NCI-H146 treated with DMSO at 0.1 percent for 48 hours (cell line): ENCODE data around the gene AMIGO1.

Source experiments
- DNase-seq: peaks from one replicate; lab custom pipeline; 2025; ENCODE audit not compliant: unreplicated experiment; lab: John Stamatoyannopoulos, UW

The AMIGO1 gene

GRCh38 chr1:109509176-109510134 lies at the start of gene AMIGO1:
TSS of gene AMIGO1 (minus strand) at chr1:109509727. CDS start at chr1:109508912, 815 bp downstream.
- DNase-seq = peak; percentile 29

- no peak for DNase-seq
These were observed 48.0 kb upstream of the AMIGO1 start for GRCh38 chr1:109557520-109557919.

- no peak for DNase-seq
These were observed 47.0 kb upstream of the AMIGO1 start for GRCh38 chr1:109556563-109556962.

- peak; percentile 89 for DNase-seq
These were observed 39.1 kb upstream of the AMIGO1 start, which contains the start of gene GNAI3 for GRCh38 chr1:109548321-109549267. TSS of gene GNAI3 (plus strand) at chr1:109548615. CDS start at chr1:109548721, 106 bp downstream.

GRCh38 chr1:109547463-109548320 lies 38.2 kb upstream of the AMIGO1 start:
- no peak for DNase-seq

GRCh38 chr1:109546311-109547109 lies 37.0 kb upstream of the AMIGO1 start:
- DNase-seq = peak; percentile 76

GRCh38 chr1:109543988-109544735 lies 34.6 kb upstream of the AMIGO1 start:
- DNase-seq = no peak

GRCh38 chr1:109543283-109543987 lies 33.9 kb upstream of the AMIGO1 start:
- DNase-seq = no peak

GRCh38 chr1:109542657-109543056 lies 33.1 kb upstream of the AMIGO1 start:
- DNase-seq = no peak

GRCh38 chr1:109541102-109541501 lies 31.6 kb upstream of the AMIGO1 start:
- no peak for DNase-seq

GRCh38 chr1:109539676-109540075 lies 30.1 kb upstream of the AMIGO1 start, which contains the start of gene GPR61:
TSS of gene GPR61 (plus strand) at chr1:109539872. CDS start at chr1:109543023, 3,151 bp downstream.
- no peak for DNase-seq

- no peak for DNase-seq
These were observed 29.5 kb upstream of the AMIGO1 start for GRCh38 chr1:109538827-109539555.

GRCh38 chr1:109537450-109538178 lies 28.1 kb upstream of the AMIGO1 start:
- DNase-seq = no peak

GRCh38 chr1:109535971-109536491 lies 26.5 kb upstream of the AMIGO1 start:
- no peak for DNase-seq

- DNase-seq = no peak
These were observed 26.0 kb upstream of the AMIGO1 start for GRCh38 chr1:109535481-109535880.

GRCh38 chr1:109534307-109534858 lies 24.9 kb upstream of the AMIGO1 start:
- no peak for DNase-seq
